ENCODE data around the gene RCBTB2.

RCBTB2 gene

GRCh38 chr13:48531416-48532255 lies 1.2 kb downstream of the RCBTB2 start:
- peak in 5 of 56 donors; percentile 11 to 52 (median 39) for DNase-seq

- DNase-seq, result no peak
These were observed 2.0 kb downstream of the RCBTB2 start for GRCh38 chr13:48530833-48531232.

- DNase-seq, result no peak
These were observed 4.2 kb downstream of the RCBTB2 start for GRCh38 chr13:48528720-48529119.

GRCh38 chr13:48527955-48528354 lies 4.9 kb downstream of the RCBTB2 start:
- DNase-seq, result no peak

DNA sequence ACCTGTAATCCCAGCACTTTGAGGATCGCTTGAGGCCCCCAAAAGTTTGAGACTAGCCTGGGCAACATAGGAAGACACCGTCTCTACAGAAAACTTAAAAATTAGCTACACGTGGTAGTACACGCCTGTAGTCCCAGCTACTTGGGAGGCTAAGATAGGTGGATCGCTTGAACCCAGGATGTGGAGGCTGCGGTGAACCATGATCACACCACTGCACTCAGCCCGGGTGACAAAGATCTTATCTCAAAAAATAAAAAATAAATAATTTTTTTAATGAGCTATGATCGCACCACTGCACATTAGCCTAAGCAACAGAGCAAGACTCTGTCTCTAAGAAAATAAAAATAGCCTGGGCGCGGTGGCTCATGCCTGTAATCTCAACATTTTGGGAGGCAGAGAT lies 6.6 kb downstream of the RCBTB2 start:
- no peak for DNase-seq

DNA sequence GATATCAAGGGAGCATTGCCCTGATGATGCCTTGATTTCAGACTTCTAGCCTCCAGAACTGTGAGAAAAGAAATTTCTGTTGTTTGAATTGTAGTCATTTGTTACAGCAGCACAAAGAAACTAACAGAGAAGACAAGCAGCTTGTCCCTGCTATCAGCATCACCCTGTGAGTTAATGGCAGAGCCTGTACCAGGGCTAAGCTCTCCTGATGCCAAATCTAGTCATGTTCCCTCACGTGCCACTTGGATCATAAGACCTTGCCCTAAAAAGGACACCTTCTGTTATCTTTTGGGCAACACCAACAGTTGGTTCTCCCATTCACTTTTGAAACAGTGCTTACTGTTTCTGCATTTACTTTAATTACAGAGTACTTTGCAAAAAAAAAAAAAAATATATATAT lies 14.8 kb downstream of the RCBTB2 start:
- DNase-seq, result no peak

DNA sequence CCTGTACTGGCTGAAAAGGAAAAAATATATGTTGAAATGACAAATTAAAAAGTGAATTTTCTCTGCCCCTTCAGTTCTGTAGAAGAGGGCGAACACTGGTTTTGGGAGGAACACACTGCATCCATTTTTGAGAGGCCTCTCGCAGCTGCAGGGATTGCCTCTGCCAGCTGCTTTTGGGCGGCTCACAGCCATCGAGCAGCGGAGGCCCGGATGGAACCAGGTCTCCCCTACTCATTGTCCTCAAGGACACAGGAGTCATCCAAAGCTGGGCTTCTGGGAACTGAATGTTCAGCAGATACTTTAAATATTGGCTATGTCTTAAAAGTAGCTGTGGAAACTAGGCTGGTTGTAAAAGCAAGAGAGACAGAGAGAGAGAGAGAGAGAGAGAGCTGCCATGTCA lies 17.1 kb downstream of the RCBTB2 start:
- DNase-seq, result peak in 1 of 56 donors; percentile 19

GRCh38 chr13:48514793-48515192 lies 18.1 kb downstream of the RCBTB2 start:
- no peak for DNase-seq

GRCh38 chr13:48511621-48512230 lies 21.2 kb downstream of the RCBTB2 start:
- peak in 2 of 56 donors; percentile 22 to 24 for DNase-seq

- DNase-seq, result no peak
These were observed 22.2 kb downstream of the RCBTB2 start for GRCh38 chr13:48510698-48511097.

GRCh38 chr13:48508011-48508410 lies 24.9 kb downstream of the RCBTB2 start:
- DNase-seq, result no peak

DNA sequence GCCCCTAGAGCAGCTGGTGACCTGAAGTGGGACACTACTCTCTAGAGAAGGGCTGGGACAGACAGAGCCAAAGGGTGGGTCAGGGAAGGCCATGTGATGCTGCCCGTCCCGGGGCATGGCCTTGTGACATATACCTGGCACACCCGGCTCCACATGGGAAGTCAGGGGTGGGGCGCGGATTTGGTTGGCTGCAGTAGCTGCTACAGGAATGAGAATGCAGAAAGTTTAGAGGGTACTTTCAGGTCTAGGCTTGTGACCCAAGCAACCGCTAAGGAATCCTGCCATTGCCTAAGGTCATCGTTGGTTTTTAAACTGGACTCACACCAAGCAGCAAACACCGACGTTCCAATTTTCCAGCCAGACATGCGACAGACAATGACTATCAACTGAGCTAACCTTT lies 25.9 kb downstream of the RCBTB2 start:
- DNase-seq, result no peak

DNA sequence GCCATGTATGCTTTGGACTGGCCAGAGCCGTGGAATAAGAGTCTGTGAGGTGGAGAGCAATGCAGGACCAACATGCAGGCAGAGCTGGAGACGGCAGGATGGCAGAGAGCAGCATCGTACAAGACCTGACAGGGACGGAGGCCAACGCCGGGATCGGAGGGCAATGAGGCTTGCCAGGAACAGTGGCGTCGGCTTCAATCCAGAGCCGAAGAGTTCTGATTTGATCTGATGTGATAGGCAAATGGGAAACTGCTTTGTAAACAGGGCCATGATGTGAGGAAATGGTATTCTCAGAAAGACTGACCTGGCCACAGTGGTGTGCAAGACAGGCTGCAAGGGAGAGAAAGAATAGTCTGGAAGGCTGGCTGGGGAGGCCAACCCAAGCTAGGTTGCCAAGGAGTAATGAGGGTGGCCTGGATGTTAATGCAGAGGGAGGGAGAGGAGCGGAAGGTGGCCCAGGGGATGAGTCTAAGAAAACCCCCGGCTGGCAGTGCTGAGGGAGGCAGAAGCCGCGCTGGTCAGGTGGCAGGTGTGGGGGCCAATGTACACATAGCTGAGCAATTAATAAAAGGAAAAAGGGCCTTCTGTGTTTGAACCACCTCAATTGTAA lies 26.7 kb downstream of the RCBTB2 start:
- no peak for DNase-seq

DNA sequence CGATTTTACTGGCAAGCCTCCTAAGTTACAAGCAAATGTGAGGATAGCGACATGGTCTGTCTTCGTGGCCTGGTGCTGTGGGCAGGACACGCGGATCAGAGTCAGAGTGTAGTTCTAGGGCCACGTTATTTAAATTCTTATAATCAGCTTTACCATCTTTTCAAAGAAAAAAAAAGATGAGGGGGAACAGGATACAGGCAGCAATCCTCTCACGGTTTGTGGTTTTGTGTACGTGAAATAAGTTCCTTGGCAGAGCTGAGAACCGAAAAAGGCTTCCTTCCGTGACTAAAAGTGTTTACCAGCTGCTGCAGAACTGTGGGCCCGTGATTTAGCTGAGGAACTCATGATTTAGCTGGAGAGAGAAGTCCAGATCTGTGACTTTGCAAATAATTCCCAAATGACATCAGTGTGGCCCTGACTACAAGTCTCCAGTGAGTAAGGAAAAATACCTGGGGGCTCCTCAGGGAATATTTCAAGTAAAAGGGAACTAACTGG lies 27.2 kb downstream of the RCBTB2 start:
- DNase-seq, result peak in 7 of 56 donors; percentile 22 to 41 (median 31)

GRCh38 chr13:48505012-48505411 lies 27.9 kb downstream of the RCBTB2 start:
- no peak for DNase-seq

GRCh38 chr13:48504606-48505005 lies 28.3 kb downstream of the RCBTB2 start:
- no peak for DNase-seq

DNA sequence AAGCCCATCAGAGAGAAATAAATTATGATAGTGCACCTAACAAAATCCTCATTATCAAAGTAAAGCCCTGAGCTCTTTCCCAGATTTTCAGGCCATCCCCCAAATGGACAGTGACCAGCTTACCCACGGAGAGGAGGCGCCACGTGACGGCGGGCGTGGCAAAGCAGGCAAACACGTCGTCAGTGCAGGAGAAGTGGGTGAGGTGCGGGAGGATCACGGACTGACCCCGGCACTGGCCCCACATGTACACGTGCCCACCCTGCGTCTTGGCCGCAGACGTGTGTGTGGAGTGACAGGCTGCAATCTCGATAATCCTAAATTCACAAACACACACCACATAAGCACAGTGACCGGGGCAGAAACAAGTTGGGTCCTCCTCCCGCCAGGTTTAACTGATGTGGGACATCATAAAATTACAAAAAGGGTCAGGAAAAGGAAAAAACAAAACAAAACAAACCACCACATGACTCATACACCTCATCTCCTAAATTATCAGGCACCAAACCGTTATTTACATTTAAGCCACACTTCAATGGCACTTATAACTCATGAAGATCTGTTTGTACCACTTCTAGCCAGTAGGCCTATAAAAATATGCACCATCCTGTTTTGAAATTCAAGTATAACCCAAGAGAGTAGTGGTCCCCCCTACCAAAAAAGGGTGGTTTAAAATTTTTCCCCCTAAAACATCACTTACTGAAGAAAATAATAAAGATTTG lies 30.1 kb downstream of the RCBTB2 start:
- no peak for DNase-seq

DNA sequence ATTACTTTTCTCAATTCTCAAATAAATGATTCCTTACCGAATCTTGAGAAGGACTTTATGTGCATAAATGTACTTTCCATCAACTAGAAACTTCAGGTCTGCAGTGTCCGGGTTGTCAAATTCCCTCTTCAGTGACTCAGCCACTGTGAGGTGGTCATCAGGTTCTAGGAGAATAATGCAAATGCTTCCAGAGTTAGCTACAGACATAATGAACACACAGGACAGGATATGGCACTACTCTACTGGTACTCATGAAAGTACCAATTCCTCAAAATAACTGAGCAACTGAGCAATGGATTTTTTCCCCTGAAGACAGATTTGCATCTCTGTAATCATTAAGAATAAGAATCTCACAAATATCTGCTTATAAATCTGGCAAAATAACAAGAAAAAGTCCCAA lies 31.2 kb downstream of the RCBTB2 start:
- DNase-seq, result no peak

- DNase-seq, result peak in 7 of 56 donors; percentile 18 to 58 (median 29)
These were observed 32.2 kb downstream of the RCBTB2 start for GRCh38 chr13:48500652-48501197.

GRCh38 chr13:48497669-48498068 lies 35.2 kb downstream of the RCBTB2 start:
- DNase-seq, result no peak
